HG02798 (cell line): Measurements from ENCODE around the gene OR1I1.

Source experiments
- ATAC-seq: cut with Tn5 transposase; IDR thresholded peaks from one replicate; pipeline ENCODE4 v1.9.1; 2021; ENCODE audit warnings: mild to moderate bottlenecking; ENCODE audit not compliant: unreplicated experiment, poor library complexity

OR1I1 gene

DNA sequence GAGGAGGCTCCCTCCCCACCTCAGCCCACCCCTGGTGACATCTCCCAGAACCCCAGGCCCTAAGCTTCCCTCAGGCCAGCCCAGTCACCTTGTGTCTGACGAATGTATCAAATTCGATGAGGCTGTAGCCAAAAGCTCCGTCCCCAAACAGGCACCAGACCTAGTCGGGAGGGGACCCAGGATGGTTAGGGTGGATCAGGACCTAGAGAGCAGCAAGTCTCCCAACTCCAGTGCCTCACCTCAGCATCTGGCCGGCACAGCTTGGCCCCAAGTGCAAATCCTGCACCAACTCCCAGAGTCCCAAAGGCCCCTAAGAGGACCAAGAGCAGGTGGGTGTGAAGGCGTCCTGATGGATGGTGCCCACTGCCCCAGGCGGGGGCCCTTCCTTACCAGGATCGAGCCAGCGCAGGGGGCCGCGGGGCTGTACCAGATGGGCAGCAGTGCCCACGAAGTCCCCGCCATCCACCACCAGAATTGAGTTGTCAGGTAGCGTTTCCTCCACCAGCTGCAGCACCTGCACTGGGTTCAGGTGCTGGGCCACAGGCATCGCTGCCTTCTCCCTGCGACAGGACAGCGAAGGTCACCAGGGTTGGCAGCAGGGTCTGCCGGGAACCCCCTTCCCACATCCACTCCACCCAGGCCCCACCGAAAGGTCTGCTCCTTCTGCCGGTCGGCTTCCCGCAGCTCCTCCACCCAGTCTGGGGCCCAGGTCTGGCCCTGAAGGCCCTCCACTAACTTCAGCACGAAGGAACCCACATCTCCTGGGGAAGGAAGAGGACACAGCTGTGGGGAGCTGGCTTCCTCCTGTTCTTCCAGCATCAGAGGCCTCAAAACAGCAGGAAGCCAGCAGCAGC, 34.0 kb downstream of the OR1I1 start:
- no peak for ATAC-seq

DNA sequence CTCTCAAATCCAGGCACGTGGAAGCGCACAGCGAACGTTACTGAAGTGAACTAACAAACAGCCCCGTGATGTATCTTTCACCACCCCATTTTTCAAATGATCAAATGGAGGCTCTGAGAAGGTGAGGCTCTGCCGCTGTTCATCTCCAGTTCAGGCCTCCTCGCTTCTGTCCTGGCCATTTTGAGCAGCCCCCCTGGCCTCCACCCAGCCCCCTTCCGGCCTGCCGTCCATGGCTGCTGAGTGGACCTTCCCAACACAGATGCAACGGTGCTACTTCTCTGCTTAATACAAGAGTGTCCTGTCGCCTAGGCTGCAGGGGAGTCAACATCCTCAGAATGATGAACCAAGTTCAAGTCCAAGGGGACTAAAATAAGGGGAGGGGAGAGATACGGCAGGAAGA, 34.8 kb downstream of the OR1I1 start:
- no peak for ATAC-seq

DNA sequence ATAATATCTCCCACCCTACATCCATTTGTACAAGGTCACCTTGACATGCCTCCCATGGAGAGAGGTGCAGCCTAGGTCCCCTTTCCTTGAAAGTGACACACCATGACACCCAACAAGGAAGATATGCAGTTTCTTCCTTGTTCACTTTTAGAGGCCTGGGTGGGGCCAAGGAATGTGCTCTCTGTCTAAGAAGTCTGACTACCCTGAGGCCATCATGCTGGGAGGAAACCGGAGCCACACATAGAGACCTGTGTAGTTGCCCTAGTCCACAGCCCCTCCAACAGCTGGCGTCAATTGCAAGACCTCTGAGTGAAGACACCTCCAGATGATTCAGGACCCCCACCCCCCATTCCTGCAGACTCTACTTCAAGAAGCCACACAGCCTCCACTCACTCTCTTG, 36.2 kb downstream of the OR1I1 start:
- ATAC-seq: no peak

DNA sequence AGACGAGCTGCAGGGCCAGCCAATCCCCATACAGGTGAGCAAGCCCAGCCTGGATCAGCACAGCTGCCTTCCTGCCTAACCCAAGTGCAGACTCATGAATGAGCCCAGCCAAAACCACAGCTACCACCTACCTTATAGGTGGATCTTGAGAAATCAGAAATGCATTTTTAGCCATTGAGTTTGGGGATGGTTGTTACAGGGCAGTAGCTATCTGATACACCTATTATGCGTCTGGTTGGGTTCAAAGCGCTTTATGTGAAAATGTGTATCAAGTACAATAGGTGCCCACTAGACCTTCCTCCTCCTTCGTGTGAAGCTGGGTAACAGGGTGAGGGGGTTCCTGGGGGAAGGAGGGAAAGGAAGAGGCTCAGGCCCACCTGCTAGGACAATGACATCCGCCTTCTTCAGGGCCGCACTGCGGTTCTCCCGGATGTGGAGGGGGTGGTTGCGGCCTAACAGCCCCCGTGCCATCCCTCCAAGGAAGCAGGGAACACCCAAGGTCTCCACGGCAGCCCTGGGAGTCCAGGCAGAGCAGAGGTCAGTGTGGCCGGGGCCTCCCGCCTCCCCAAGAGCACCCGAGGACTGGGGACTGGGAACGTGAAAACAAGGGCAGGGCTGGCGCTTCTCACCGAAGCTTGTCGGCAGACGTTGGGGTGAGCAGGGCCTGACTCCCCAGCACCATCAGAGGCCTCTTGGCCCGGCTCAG, 36.9 kb downstream of the OR1I1 start:
- ATAC-seq: no peak

DNA sequence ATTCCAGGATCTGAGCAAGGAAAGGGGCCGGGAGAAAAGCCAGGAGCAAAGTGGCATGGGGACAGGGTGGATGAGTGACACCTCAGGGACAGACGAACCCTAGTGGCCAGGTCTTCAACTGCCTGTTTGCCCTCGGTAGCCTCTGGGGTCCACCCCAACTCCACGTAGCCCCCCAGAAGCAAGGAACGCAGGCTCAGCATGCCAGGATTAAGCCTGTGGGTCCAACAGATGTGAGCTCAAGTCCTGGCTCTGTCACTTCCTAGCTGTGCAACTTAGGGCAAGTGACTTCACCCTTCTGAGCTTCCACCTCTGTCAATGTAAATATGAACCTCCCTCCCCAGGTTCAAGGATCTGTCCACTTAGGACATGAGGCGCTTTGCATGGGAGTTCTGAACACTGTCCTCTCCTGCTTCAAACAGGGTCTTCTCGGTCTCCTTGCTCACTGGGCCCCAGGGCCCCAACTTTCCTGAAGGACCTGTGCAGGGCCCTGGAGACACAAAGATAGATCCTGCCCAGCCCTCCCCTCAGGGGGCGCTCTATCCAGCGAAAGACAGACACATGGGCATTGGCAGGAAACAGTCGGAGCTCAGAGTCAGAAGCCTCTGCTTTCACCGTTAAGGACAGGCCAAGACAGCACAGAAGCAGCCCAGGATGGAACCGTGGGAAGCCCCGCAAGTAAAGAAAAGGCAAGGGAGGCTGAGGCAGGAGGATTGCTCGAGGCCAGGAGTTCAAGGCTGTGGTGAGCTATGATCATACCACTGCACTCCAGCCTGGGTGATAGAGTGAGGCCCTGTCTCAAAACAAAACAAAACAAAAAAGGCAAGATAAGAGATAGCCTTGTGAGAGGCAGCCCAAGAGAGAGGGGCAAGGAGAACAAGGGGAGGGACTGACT, 38.4 kb downstream of the OR1I1 start:
- no peak for ATAC-seq

DNA sequence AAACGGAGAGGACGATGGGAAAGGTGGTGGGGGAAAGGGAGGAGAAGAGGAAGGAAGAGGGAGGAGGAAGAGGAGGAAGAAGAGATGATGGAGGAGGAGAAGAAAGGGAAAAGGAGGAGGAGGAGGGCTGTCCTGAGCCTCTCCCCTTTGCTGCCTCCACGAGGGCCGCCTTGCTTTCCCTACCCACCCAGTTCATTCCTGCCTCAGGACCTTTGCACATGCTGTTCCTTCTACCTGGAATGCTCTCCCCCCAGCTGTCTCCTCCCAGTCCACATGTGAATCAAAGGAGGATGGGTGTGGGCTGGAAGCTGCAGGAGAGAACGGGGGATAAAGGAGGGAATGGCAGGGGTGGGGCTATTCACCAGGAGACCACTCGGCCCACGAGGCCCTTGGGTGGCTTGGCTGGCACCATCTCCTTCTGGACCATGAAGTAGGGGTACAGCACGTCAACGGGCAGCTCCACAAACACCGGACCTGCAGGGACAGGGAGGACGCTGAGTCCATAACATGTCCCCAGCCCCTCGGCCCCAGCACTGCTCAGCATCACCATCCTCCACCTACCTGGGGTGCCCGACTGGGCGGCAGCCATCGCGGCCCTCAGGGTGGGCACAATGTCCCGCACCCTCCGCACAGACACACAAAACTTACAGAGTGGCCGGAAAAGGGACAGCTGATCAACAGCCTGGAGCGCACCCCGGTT, 40.5 kb downstream of the OR1I1 start:
- ATAC-seq: no peak

DNA sequence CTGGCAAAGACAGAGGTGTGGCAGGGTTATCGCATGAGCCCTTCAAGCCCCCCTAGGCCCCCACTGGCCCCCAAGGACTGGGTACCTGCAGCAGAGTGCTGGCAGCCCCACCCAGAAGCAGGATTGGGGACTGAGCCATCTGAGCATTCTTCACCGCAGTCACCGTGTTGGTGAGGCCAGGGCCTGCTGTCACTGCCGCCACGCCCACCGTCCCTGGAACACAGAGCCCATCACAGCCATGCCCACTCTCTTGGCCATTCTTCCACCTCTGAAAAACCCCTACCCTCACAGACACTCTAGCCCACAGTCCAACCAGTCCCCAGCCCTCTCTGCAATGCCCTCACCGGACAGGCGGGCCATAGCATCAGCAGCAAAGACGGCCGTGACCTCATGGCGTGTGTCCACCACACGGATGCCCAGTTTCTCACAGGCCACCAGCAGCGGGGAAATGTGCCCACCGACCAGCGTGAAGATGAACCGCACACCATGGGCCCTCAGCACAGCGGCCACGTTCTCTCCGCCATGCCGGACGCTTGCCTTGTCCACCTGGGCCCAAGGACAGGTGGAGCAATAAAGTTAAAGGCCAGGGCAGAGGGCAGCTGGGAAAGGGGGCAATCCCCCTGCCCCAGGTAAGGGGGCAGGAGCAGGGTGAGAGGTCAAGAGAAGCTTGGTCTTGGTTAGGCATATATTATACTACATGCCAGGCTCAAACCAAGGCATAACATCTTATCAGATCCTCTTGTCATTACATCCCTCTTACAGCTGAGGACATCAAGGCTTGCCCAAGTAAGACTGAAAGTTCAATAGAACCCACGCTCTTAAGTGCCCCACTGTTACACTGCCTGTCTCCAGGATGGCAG, 41.2 kb downstream of the OR1I1 start:
- ATAC-seq: no peak

DNA sequence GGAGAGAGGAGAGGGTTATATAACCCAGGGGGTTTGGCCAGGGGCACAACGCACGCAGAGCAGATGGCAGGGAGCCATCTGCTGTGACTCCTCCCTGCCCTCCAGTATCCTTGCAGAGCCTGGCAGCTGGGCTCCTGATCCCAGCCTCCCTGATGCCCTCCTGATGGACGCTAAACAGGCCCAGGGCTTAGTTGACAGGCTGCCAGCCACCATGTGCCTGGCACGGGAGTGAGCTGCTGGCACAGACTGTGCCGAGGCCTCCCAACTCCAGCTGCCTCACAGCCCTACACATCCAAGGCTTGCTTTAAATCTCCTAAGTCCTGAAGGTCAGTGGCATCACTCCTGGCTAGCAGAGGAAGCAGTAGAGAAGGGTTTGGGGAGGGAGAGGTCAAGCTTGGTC, 41.9 kb downstream of the OR1I1 start:
- no peak for ATAC-seq

DNA sequence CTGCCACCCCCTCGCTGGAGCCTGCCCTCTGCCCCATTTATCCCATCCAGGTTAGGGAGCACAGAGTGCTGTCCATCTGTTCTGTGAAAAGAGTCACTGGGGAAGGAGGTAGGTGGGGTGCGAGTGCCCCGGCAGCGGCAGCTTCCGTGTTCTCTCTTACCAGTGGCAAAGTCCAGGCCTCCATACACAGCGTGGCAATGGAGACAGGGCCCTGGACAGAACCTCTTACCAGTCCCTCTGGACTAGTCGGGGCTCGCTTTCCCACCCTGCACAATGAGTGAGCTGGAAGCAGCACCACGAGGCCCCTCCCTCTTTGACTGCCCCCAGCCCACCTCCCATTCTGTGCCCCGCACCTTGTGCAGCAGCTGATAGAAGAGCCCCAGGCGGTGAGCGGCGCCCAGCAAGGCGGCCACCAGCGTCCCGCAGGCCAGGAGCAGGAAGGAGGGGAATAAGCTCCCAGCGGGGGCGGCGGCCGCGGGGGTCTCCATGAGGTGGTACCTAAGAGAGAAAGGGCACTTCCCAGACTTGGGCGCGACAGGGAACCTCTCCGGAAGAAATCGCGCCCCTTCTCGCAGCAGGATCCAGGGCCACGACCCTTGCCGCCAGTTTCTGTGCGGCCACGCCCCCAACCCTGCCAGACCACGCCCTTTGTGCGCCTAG, 42.7 kb downstream of the OR1I1 start:
- no peak for ATAC-seq

DNA sequence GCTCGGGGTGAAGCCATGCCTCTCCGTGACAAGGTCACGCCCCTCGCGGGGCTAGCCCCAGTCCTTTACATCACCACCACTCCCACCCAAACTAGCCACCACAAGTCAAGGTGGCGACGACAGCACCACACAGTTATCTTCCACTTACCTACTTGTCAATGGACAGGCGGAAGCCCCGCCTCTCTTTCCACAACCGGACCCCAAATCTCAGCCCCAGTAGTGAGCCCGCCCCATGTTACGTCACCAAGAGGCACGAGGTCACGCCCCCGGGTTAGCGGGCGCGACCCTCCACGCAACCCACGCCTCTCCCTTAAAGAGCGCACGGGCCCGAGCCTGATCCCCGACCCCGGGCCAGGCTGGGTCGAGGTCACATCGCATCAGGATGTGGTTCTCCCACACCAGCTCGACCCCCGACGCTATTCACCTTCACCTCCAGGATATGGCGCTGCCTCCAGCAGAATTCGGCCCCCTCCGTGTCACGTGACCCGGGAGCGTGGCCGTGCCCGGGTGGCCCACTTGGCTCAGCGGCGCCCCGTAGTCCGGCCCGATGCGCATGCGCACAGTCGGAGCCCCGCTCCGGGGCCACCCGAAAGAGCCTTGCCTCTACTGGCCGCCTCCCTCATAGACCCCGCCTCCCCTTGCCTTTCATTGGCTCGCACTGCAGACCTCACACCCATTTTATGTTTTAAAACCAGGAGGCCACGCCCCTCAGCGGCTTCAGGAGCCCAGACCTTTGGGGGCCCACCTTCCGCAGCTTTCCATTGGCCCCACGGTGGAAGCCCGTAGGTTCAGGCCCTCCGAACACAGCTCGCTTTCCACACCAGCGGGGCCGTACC, 43.4 kb downstream of the OR1I1 start:
- ATAC-seq: peak; percentile 94

DNA sequence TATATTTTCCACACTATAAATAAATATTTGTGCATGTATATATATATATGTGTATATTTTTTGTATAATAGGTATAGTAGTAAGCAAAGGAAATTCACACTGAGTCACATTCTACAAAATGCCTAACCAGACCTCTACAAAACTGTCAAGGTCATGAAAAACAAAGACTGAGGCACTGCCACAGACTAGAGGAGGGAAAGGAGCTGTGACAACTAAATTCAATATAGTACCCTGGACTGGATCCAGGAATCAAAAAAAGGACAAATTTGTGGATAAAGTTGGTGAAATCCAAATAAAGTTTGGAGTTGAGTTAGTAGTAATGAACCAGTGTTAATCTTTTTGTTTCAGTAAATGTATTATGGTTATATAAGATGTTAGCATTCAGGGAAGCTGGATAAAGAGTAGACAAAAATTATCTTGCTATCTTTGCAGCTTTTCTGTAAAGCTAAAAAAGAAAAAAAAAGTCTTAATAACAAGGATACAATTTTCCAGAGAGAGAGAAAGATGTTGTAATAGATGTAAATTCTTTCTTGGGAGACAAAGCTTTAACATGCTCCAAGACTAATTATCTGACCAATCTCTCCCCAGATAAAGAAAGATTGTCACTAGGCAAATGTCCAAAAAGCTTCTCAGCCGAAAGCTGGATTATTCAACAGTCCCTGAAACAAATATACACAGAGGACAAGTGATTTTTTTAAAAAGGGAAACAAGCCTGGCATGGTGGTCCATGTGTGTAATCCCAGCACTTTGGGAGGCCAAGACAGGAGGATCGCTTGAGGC, 44.3 kb downstream of the OR1I1 start:
- no peak for ATAC-seq

DNA sequence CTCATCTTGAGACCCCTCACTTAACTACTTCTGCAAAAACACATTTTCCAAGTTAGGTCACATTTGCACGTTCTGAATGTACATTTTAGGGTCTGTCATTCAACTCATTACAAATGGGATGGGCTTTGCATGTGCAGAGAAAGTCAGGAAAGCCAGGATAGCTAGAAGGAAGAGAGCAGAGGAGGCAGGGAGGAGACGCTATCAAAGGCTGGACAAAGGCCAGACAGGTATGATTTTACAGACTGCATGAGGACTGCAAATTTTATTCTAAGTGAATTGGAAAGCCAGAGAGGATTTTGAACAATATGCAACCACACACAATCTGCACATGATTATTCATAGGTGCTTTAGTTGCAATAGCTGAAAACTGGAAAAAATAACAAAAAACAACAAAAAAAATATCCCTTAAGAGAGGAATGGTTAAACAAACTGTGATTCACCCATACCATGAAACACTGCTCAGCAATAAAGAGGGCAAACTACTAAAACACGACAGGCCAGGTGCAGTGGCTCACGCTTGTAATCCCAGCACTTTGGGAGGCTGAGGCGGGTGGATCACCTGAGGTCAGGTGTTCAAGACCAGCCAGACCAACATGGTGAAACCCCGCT, 46.3 kb downstream of the OR1I1 start:
- no peak for ATAC-seq

DNA sequence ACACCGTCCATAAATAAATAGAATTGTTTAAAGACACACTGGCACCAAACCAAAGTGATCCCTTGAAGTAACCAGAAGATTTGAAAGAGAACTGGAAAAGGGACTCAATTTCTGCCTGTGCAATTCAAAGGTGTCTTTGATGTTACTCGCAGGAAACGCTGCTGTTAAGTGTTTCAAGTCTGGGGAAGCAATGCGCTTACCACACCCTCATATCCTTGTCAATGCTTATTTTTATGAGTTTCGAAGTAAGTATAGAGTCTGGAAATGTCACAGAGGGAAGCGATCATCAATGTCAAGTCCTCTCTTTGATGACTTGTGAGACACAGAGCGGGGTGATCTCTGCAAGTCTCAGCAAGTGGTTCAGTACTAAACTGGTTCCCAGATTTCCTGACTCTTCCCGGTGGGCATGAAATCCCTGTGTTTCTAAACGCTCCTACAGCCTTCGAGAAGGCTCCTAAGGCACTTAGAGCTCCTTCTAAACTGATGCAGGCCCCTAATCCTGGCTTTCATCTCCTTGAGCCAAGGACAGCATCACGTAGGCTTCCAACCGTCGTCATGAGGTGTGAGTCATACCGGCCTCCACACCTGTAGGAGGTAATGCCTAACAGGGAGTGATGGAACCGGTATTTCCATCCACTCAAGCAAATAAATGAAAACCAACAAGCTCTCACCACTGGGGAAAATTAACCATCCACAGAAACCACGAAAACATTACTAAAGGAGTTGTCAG, 48.0 kb downstream of the OR1I1 start:
- ATAC-seq: no peak

DNA sequence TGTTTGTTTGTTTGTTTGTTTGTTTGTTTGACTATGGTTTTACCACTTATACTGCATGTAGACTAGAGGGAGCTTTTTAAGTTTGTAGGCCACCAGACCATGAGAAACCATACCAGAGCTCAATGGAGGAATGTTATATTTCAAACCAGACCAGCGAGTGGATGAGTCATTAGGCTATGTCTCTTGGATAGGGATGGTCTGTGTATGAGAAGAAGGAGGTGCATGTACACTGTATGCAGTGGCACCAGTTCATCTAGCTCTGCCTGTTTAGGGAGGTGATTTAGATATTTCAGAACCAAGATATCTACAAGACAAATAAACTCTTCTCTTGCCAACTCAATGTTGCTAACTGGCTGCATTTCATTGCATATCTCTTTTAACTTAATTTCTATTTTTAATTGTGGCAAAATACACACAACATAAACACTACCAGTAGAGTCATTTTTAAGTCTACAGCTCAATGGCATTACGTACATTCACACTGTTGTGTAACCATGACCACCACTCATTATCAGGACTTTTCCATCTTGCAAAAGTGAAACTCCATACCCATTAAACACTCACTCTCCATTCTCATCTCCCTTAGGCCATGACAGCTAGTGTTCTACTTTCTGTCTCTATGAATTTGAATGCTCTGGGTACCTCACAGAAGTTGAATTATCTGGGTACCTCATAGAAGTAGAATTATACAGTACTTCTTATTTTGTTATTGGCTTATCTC, 54.4 kb downstream of the OR1I1 start:
- ATAC-seq: no peak

DNA sequence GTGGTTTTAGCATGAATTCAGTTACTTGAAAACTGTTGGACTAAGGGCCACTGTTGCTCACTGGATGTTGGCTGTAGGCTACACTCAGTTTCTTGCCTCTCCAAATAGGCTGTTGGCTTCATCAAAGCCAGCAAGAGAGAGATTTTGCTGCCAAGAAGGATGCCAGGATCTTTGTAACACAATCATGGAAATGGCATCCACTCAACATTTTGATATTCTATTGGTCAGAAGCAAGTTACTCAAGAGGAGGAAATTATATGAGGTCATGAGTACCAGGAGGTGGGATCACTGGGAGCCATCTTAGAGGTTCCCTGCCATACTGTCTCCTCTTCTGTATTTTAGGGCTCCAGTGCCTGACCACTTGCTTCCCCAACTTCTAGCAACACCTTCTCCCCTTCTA, 55.8 kb downstream of the OR1I1 start:
- no peak for ATAC-seq

DNA sequence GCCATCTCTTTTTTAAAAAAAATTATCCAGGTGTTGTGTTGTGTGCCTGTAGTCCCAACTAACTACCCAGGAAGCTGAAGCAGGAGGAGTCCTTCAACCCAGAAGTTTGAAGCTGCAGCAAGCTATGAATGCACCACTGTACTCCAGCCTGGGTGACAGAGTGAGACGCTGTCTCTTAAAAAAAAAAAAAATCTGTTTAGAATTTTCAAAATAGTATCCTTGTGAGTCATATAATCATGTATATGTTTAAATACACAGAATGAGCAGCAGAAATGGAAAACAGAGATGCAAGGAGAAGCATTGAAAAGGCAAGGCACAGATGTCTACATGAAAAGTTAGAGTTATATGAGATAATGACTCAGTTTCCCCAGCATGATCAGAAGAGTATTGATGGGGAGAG, 56.4 kb downstream of the OR1I1 start:
- ATAC-seq: no peak
